Keratinocyte (primary cell): ENCODE data around the gene RAC2. TPM values are rescaled to one million over a fixed set of nuclear protein-coding genes. Genes with fewer than 3 reads are reported as not detected.

ENCODE experiments used
- DNase-seq: peaks from one replicate; pipeline ENCODE4 v3.0.0-alpha.2; 2011; ENCODE audit warnings: low read depth, missing footprints, low spot score
- FAIRE-seq: peaks from 2 replicates; lab custom pipeline; 2011; peaks lifted over from hg19 to GRCh38; lab: Jason Lieb, UNC
- H2AFZ ChIP-seq: 2 replicates; pipeline ENCODE4 v1.6.0; 2012; ENCODE audit warnings: low read length, control low read depth, inconsistent platforms; ENCODE audit not compliant: control insufficient read depth
- H3K27ac ChIP-seq: 2 replicates; pipeline ENCODE4 v1.5.1; 2011; ENCODE audit warnings: low read length; ENCODE audit not compliant: control insufficient read depth, insufficient read depth
- H3K27me3 ChIP-seq: 3 replicates; pipeline ENCODE4 v1.6.0; 2011; ENCODE audit warnings: low read length; ENCODE audit not compliant: control insufficient read depth, insufficient read depth; ENCODE audit errors: extremely low read depth
- H3K36me3 ChIP-seq, 2 experiments: 2 replicates in 1 of 2; 3 replicates in 1 of 2; pipeline ENCODE4 v1.5.1; 2011; ENCODE audit warnings: low read length in 2 of 2, mild to moderate bottlenecking in 1 of 2; ENCODE audit not compliant: control insufficient read depth in 2 of 2, insufficient read depth in 2 of 2; ENCODE audit errors: extremely low read depth in 1 of 2
- H3K4me1 ChIP-seq: 3 replicates; pipeline ENCODE4 v1.5.1; 2011; ENCODE audit warnings: low read length; ENCODE audit not compliant: control insufficient read depth, insufficient read depth; ENCODE audit errors: extremely low read depth
- H3K4me2 ChIP-seq: 3 replicates; pipeline ENCODE4 v1.6.0; 2011; ENCODE audit warnings: low read depth, low read length; ENCODE audit not compliant: control insufficient read depth, insufficient read depth; ENCODE audit errors: extremely low read depth
- H3K4me3 ChIP-seq, 3 experiments: fragments of 200-600 bp in 1 of 3; sonication (generic) in 1 of 3; 2 replicates in 2 of 3; 3 replicates in 1 of 3; pipeline ENCODE4 v1.5.1; 2011 to 2016; ENCODE audit warnings: low read length in 3 of 3, mild to moderate bottlenecking in 3 of 3, control low read depth in 2 of 3, inconsistent platforms in 1 of 3, low read depth in 1 of 3, mixed read lengths in 1 of 3, mixed run types in 1 of 3, moderate library complexity in 1 of 3; ENCODE audit not compliant: control insufficient read depth in 2 of 3, insufficient read depth in 2 of 3; ENCODE audit errors: extremely low read depth in 1 of 3
- H3K79me2 ChIP-seq: 2 replicates; pipeline ENCODE4 v1.6.0; 2012; ENCODE audit warnings: low read length; ENCODE audit not compliant: control insufficient read depth, insufficient read depth
- H3K9ac ChIP-seq: 3 replicates; pipeline ENCODE4 v1.6.0; 2011; ENCODE audit warnings: low read length; ENCODE audit not compliant: control insufficient read depth, insufficient read depth; ENCODE audit errors: extremely low read depth
- H3K9me1 ChIP-seq: 3 replicates; pipeline ENCODE4 v1.6.0; 2011; ENCODE audit warnings: low read length; ENCODE audit not compliant: control insufficient read depth, insufficient read depth; ENCODE audit errors: extremely low read depth
- H3K9me3 ChIP-seq: 2 replicates; pipeline ENCODE4 v1.5.1; 2012; ENCODE audit warnings: low read depth, low read length; ENCODE audit not compliant: control insufficient read depth
- H4K20me1 ChIP-seq: 3 replicates; pipeline ENCODE4 v1.6.0; 2011; ENCODE audit warnings: low read length; ENCODE audit not compliant: control insufficient read depth, insufficient read depth; ENCODE audit errors: extremely low read depth
- CTCF ChIP-seq, 3 experiments: IDR thresholded peaks in 1 of 3; conservative IDR thresholded peaks in 1 of 3; optimal IDR thresholded peaks in 1 of 3; 2 replicates in 2 of 3; 3 replicates in 1 of 3; pipeline versions ENCODE3 to v1.5.1; 2011; ENCODE audit warnings: low read length in 3 of 3, mild to moderate bottlenecking in 3 of 3, moderate library complexity in 2 of 3, control low read depth in 1 of 3, inconsistent platforms in 1 of 3; ENCODE audit not compliant: insufficient read depth in 2 of 3; ENCODE audit errors: extremely low read depth in 1 of 3
- EZH2 ChIP-seq: IDR thresholded peaks from one replicate; pipeline ENCODE4 v1.6.1; 2012; ENCODE audit warnings: inconsistent platforms, mild to moderate bottlenecking, low read length, moderate library complexity
- dilution Hi-C: fragments of 300-500 bp; cut with MboI; formaldehyde crosslinking; loops from one replicate; pipeline ENCODE4 v1.7.0; 2020; ENCODE audit warnings: low sequenced_read_pairs; ENCODE audit not compliant: extremely low pct_ligation_motif_present
- polyA plus RNA-seq, 5 experiments: library from polyadenylated mRNA; depleted of rRNA in 3 of 5; stranded (reverse) in 3 of 5; stranded (forward) in 1 of 5; unstranded in 1 of 5; fragments of >200 nt; gene quantifications; 1 replicate in 1 of 5; 2 replicates in 3 of 5; 3 replicates in 1 of 5; pipeline versions ENCODE4 v1.2.1 to v1.2.3, GENCODE V29; 2011 to 2012; ENCODE audit warnings: missing spikeins in 2 of 5, low read depth in 1 of 5, low replicate concordance in 1 of 5

RAC2 gene
- polyA plus RNA-seq, 1 donor (not counting 4 experiments of a cell fraction or from before 2014, with no cell fraction given), result 78.6 TPM

GRCh38 chr22:37182101-37182948, 61.7 kb downstream of the RAC2 start:
- H3K4me1 ChIP-seq, result peaks cover 10% of the 10 kb centered on the region
- peaks cover 14 to 21% of the 10 kb centered on the region in 2 experiments for H3K36me3 ChIP-seq
- no peaks in the 10 kb centered on the region for H3K9me3 ChIP-seq
- TF ChIP-seq CTCF (optimal IDR thresholded peaks at IDR 0.05 in 1 of 3, IDR thresholded peaks at IDR 0.05 in 1 of 3, conservative IDR thresholded peaks at IDR 0.05 in 1 of 3; ENCODE audit: extremely low read depth in 1 of 3, insufficient read depth in 2 of 3, low read length in 3 of 3) (no peak), EZH2 (no peak)
- H4K20me1 ChIP-seq, result no peaks in the 10 kb centered on the region
- H3K79me2 ChIP-seq, result peaks cover 11% of the 10 kb centered on the region
- H3K27me3 ChIP-seq, result no peaks in the 10 kb centered on the region
- FAIRE-seq, result no peak
- dilution Hi-C loops, result no loop called here
- H3K9ac ChIP-seq, result no peak overlapping the region
- DNase-seq, result no peak
- no peak overlapping the region for H3K27ac ChIP-seq
- H3K4me3 ChIP-seq, result no peak overlapping the region
- no peak overlapping the region for H2AFZ ChIP-seq
- no peaks in the 10 kb centered on the region for H3K9me1 ChIP-seq
- no peak overlapping the region for H3K4me2 ChIP-seq

GRCh38 chr22:37181681-37182080, 62.4 kb downstream of the RAC2 start:
- Histone ChIP-seq H2AFZ (no peak overlapping the region), H3K4me1 (peaks cover 7% of the 10 kb centered on the region), H3K27me3 (no peaks in the 10 kb centered on the region), H3K36me3 (peaks cover 14 to 21% of the 10 kb centered on the region in 2 experiments), H3K9me1 (no peaks in the 10 kb centered on the region), H4K20me1 (no peaks in the 10 kb centered on the region), H3K79me2 (peaks cover 6% of the 10 kb centered on the region), H3K4me3 (no peak overlapping the region), H3K27ac (no peak overlapping the region), H3K9ac (no peak overlapping the region), H3K4me2 (no peak overlapping the region), H3K9me3 (no peaks in the 10 kb centered on the region)
- TF ChIP-seq CTCF (optimal IDR thresholded peaks at IDR 0.05 in 1 of 3, IDR thresholded peaks at IDR 0.05 in 1 of 3, conservative IDR thresholded peaks at IDR 0.05 in 1 of 3; ENCODE audit: extremely low read depth in 1 of 3, insufficient read depth in 2 of 3, low read length in 3 of 3), result no peak
- no peak for TF ChIP-seq EZH2
- dilution Hi-C loops, result no loop called here
- FAIRE-seq (no peak), DNase-seq (no peak)
